ENCODE results near the gene RNASET2.

Gene RNASET2

GRCh38 chr6:166987448-166987847 lies 31.1 kb upstream of the RNASET2 start:
- POLR2A ChIA-PET, result no interaction called here
- no peak for DNase-seq (ENCODE audit: extremely low spot score)
- TF ChIP-seq SUZ12 (IDR thresholded peaks at IDR 0.05) (no peak), L3MBTL2 (conservative IDR thresholded peaks at IDR 0.05) (no peak), ZNF384 (IDR thresholded peaks at IDR 0.05) (no peak), BHLHE40 (IDR thresholded peaks at IDR 0.05; ENCODE audit: borderline replicate concordance) (no peak), PKNOX1 (IDR thresholded peaks at IDR 0.05) (no peak), FOXA1 (IDR thresholded peaks at IDR 0.05) (no peak), CTBP1 (IDR thresholded peaks at IDR 0.05; ENCODE audit: borderline replicate concordance) (no peak), LEF1 (IDR thresholded peaks at IDR 0.05; ENCODE audit: borderline replicate concordance) (no peak), HDGF (IDR thresholded peaks at IDR 0.05; ENCODE audit: borderline replicate concordance) (no peak), TARDBP (IDR thresholded peaks at IDR 0.05) (no peak), ELF4 (IDR thresholded peaks at IDR 0.05) (no peak), FOXM1 (IDR thresholded peaks at IDR 0.05; ENCODE audit: borderline replicate concordance) (no peak)
- CTCF ChIA-PET, result no interaction called here

GRCh38 chr6:166980738-166981137 lies 24.4 kb upstream of the RNASET2 start:
- TF ChIP-seq HDGF (IDR thresholded peaks at IDR 0.05; ENCODE audit: borderline replicate concordance) (no peak), PKNOX1 (IDR thresholded peaks at IDR 0.05) (no peak), TARDBP (IDR thresholded peaks at IDR 0.05) (no peak), ELF4 (IDR thresholded peaks at IDR 0.05) (no peak), NFRKB (IDR thresholded peaks at IDR 0.05) (no peak), L3MBTL2 (conservative IDR thresholded peaks at IDR 0.05) (no peak), FOXM1 (IDR thresholded peaks at IDR 0.05; ENCODE audit: borderline replicate concordance) (no peak), FOXK2 (IDR thresholded peaks at IDR 0.05) (no peak), SUZ12 (IDR thresholded peaks at IDR 0.05) (no peak), ZNF384 (IDR thresholded peaks at IDR 0.05) (no peak), ARNT (IDR thresholded peaks at IDR 0.05) (no peak), CTBP1 (IDR thresholded peaks at IDR 0.05; ENCODE audit: borderline replicate concordance) (no peak), BHLHE40 (IDR thresholded peaks at IDR 0.05; ENCODE audit: borderline replicate concordance) (no peak)
- CTCF ChIA-PET, result interaction anchor here (0.6 to 1.0 kb wide), 2 partner anchors 9 to 159 kb away, joined by 4 read pairs; no protein-coding TSS in a partner anchor
- no peak for DNase-seq (ENCODE audit: extremely low spot score)
- POLR2A ChIA-PET, result no interaction called here

GRCh38 chr6:166977621-166978525 lies 21.5 kb upstream of the RNASET2 start:
- POLR2A ChIA-PET, result no interaction called here
- TF ChIP-seq NFRKB (IDR thresholded peaks at IDR 0.05) (no peak), SUZ12 (IDR thresholded peaks at IDR 0.05) (no peak), BHLHE40 (IDR thresholded peaks at IDR 0.05; ENCODE audit: borderline replicate concordance) (no peak), LEF1 (IDR thresholded peaks at IDR 0.05; ENCODE audit: borderline replicate concordance) (no peak), ELF4 (IDR thresholded peaks at IDR 0.05) (no peak), ARNT (IDR thresholded peaks at IDR 0.05) (no peak), HDGF (IDR thresholded peaks at IDR 0.05; ENCODE audit: borderline replicate concordance) (no peak), FOXM1 (IDR thresholded peaks at IDR 0.05; ENCODE audit: borderline replicate concordance) (no peak), L3MBTL2 (conservative IDR thresholded peaks at IDR 0.05) (no peak), TARDBP (IDR thresholded peaks at IDR 0.05) (no peak)

GRCh38 chr6:166976636-166977035 lies 20.3 kb upstream of the RNASET2 start:
- ChIA-PET POLR2A (no interaction called here), CTCF (no interaction called here)
- no peak for DNase-seq (ENCODE audit: extremely low spot score)
- TF ChIP-seq BHLHE40 (IDR thresholded peaks at IDR 0.05; ENCODE audit: borderline replicate concordance), result no peak
- TF ChIP-seq TARDBP (IDR thresholded peaks at IDR 0.05), result no peak
- TF ChIP-seq NFRKB (IDR thresholded peaks at IDR 0.05), result no peak
- no peak for TF ChIP-seq FOXK2 (IDR thresholded peaks at IDR 0.05)
- TF ChIP-seq CTBP1 (IDR thresholded peaks at IDR 0.05; ENCODE audit: borderline replicate concordance), result no peak
- no peak for TF ChIP-seq HDGF (IDR thresholded peaks at IDR 0.05; ENCODE audit: borderline replicate concordance)
- no peak for TF ChIP-seq L3MBTL2 (conservative IDR thresholded peaks at IDR 0.05)
- no peak for TF ChIP-seq PKNOX1 (IDR thresholded peaks at IDR 0.05)
- no peak for TF ChIP-seq SUZ12 (IDR thresholded peaks at IDR 0.05)

More at GRCh38 chr6:166977621-166978525, 21.5 kb upstream of the RNASET2 start:
- DNase-seq (ENCODE audit: extremely low spot score), result no peak
- CTCF ChIA-PET, result interaction anchor here (0.7 kb wide), 1 partner anchor 36 kb away, joined by 3 read pairs; no protein-coding TSS in a partner anchor

- TF ChIP-seq ELF4 (IDR thresholded peaks at IDR 0.05) (no peak), FOXM1 (IDR thresholded peaks at IDR 0.05; ENCODE audit: borderline replicate concordance) (no peak), FOXA1 (IDR thresholded peaks at IDR 0.05) (no peak), FOXK2 (IDR thresholded peaks at IDR 0.05) (no peak)
- DNase-seq (ENCODE audit: extremely low spot score), result no peak
- ChIA-PET CTCF (interaction anchor here (0.9 kb wide), 1 partner anchor 659 kb away, joined by 3 read pairs; no protein-coding TSS in a partner anchor), POLR2A (no interaction called here)
These were observed 15.8 kb upstream of the RNASET2 start for GRCh38 chr6:166972101-166972500.

- DNase-seq (ENCODE audit: extremely low spot score), result no peak
- ChIA-PET CTCF (interaction anchor here (0.9 kb wide), 1 partner anchor 658 kb away, joined by 3 read pairs; no protein-coding TSS in a partner anchor), POLR2A (no interaction called here)
- TF ChIP-seq FOXA1 (IDR thresholded peaks at IDR 0.05), result no peak
These were observed 14.9 kb upstream of the RNASET2 start for GRCh38 chr6:166971271-166971670.
